NCI-H1417 treated with DMSO at 0.1 percent for 48 hours (cell line): ENCODE results near the gene TMEM100.

Experiments
- DNase-seq: peaks from one replicate; lab custom pipeline; 2025; lab: John Stamatoyannopoulos, UW

Gene TMEM100

GRCh38 chr17:55743103-55743679, 20.5 kb upstream of the TMEM100 start:
- no peak for DNase-seq

- DNase-seq = no peak
Observed at GRCh38 chr17:55742272-55743102, 19.8 kb upstream of the TMEM100 start.

GRCh38 chr17:55741356-55741700, 18.7 kb upstream of the TMEM100 start:
- DNase-seq = no peak

- no peak for DNase-seq
Observed at GRCh38 chr17:55740511-55741355, 18.1 kb upstream of the TMEM100 start.

- no peak for DNase-seq
Observed at GRCh38 chr17:55737976-55738501, 15.4 kb upstream of the TMEM100 start.

- DNase-seq = no peak
Observed at GRCh38 chr17:55735731-55736405, 13.2 kb upstream of the TMEM100 start.

GRCh38 chr17:55734128-55734781, 11.6 kb upstream of the TMEM100 start:
- no peak for DNase-seq

- DNase-seq = no peak
Observed at GRCh38 chr17:55731586-55732250, 9.1 kb upstream of the TMEM100 start.

- DNase-seq = no peak
Observed at GRCh38 chr17:55730808-55731207, 8.1 kb upstream of the TMEM100 start.

- no peak for DNase-seq
Observed at GRCh38 chr17:55730380-55730779, 7.7 kb upstream of the TMEM100 start.

- no peak for DNase-seq
Observed at GRCh38 chr17:55729484-55729883, 6.8 kb upstream of the TMEM100 start.

- no peak for DNase-seq
Observed at GRCh38 chr17:55728833-55729232, 6.2 kb upstream of the TMEM100 start.

GRCh38 chr17:55728361-55728760, 5.7 kb upstream of the TMEM100 start:
- DNase-seq = no peak

GRCh38 chr17:55727920-55728319, 5.3 kb upstream of the TMEM100 start:
- no peak for DNase-seq

GRCh38 chr17:55727275-55727674, 4.6 kb upstream of the TMEM100 start:
- DNase-seq = no peak

GRCh38 chr17:55726440-55726839, 3.8 kb upstream of the TMEM100 start:
- DNase-seq = no peak

GRCh38 chr17:55723488-55723848, 804 bp upstream of the TMEM100 start:
- DNase-seq = no peak

- DNase-seq = no peak
Observed at GRCh38 chr17:55722016-55722736, 488 bp downstream of the TMEM100 start.

GRCh38 chr17:55720919-55721836, 1.5 kb downstream of the TMEM100 start:
- no peak for DNase-seq
